Kidney epithelial cell (primary cell): ENCODE measurements around the gene ABLIM2. TPM values are rescaled to one million over a fixed set of nuclear protein-coding genes. Genes with fewer than 3 reads are reported as not detected.

Experiments
- DNase-seq: peaks from one replicate; pipeline ENCODE4 v3.0.0-alpha.2; 2010; ENCODE audit warnings: low read depth
- H3K27me3 ChIP-seq: 2 replicates; pipeline ENCODE4 v1.6.0; 2011; ENCODE audit warnings: low read length; ENCODE audit not compliant: control insufficient read depth, insufficient read depth
- H3K36me3 ChIP-seq: 2 replicates; pipeline ENCODE4 v1.5.1; 2011; ENCODE audit warnings: low read length; ENCODE audit not compliant: control insufficient read depth, insufficient read depth
- H3K4me3 ChIP-seq: 2 replicates; pipeline ENCODE4 v1.5.1; 2011; ENCODE audit warnings: low read depth, mild to moderate bottlenecking, control low read depth, low read length
- CTCF ChIP-seq: IDR thresholded peaks from 2 replicates; pipeline ENCODE4 v1.5.1; 2011; ENCODE audit warnings: mild to moderate bottlenecking, moderate library complexity, low read length, control low read depth, inconsistent platforms; ENCODE audit not compliant: insufficient read depth, poor library complexity, severe bottlenecking
- total RNA-seq: library from RNA; depleted of rRNA; stranded (reverse); fragments of >200 nt; gene quantifications from 2 replicates; pipeline ENCODE4 v1.2.3, GENCODE V29; 2015

The ABLIM2 gene
- total RNA-seq, 1 donor from 2014 or later, result 1.3 TPM

GRCh38 chr4:8203817-8204216 is 45.2 kb upstream of the ABLIM2 start:
- DNase-seq, result no peak
- no peaks in the 10 kb centered on the region for H3K36me3 ChIP-seq
- no peak overlapping the region for H3K4me3 ChIP-seq
- no peak for TF ChIP-seq CTCF
- no peaks in the 10 kb centered on the region for H3K27me3 ChIP-seq

- Histone ChIP-seq H3K4me3 (no peak overlapping the region), H3K36me3 (no peaks in the 10 kb centered on the region), H3K27me3 (no peaks in the 10 kb centered on the region)
- DNase-seq, result no peak
- no peak for TF ChIP-seq CTCF
Observed at GRCh38 chr4:8203052-8203401, 44.4 kb upstream of the ABLIM2 start.

- no peak overlapping the region for H3K4me3 ChIP-seq
- DNase-seq, result no peak
- no peaks in the 10 kb centered on the region for H3K36me3 ChIP-seq
- H3K27me3 ChIP-seq, result no peaks in the 10 kb centered on the region
- no peak for TF ChIP-seq CTCF
Observed at GRCh38 chr4:8202108-8203051, 43.8 kb upstream of the ABLIM2 start.

- Histone ChIP-seq H3K36me3 (no peaks in the 10 kb centered on the region), H3K27me3 (no peaks in the 10 kb centered on the region), H3K4me3 (no peak overlapping the region)
- DNase-seq, result no peak
- no peak for TF ChIP-seq CTCF
Observed at GRCh38 chr4:8201321-8201781, 42.7 kb upstream of the ABLIM2 start.

- Histone ChIP-seq H3K36me3 (no peaks in the 10 kb centered on the region), H3K4me3 (peak overlapping the region; percentile 40), H3K27me3 (peaks cover 2% of the 10 kb centered on the region)
- no peak for DNase-seq
- no peak for TF ChIP-seq CTCF
Observed at GRCh38 chr4:8200302-8200975, 41.8 kb upstream of the ABLIM2 start.
